Sigmoid colon (tissue), 4 donors: ENCODE results near the gene CYP26A1.

Experiments
- EP300 ChIP-seq, 4 donors: sonication (generic); formaldehyde crosslinking; IDR thresholded peaks; one replicate each; pipeline ENCODE4 v1.6.1; 2017; ENCODE audit warnings: antibody characterized with exemption in 4 of 4
- POLR2A ChIP-seq, 2 donors: fragments of 450-650 bp; IDR thresholded peaks; one replicate each; pipeline ENCODE4 v1.6.1; 2016; ENCODE audit warnings: antibody characterized with exemption in 2 of 2, mild to moderate bottlenecking in 2 of 2, moderate library complexity in 2 of 2
- POLR2AphosphoS5 ChIP-seq, 4 donors: sonication (generic); formaldehyde crosslinking; IDR thresholded peaks; one replicate each; pipeline ENCODE4 v1.6.1; 2017; ENCODE audit warnings: antibody characterized with exemption in 4 of 4
- TF ChIP-seq, protein P1 (sequence below), 4 experiments: fragments of 450-650 bp in 3 of 4; fragments of 200-600 bp in 1 of 4; IDR thresholded peaks; one replicate each; pipeline ENCODE4 v1.5.1; 2016 to 2019; ENCODE audit warnings: antibody characterized with exemption in 4 of 4, mild to moderate bottlenecking in 3 of 4, moderate library complexity in 2 of 4

DNA sequence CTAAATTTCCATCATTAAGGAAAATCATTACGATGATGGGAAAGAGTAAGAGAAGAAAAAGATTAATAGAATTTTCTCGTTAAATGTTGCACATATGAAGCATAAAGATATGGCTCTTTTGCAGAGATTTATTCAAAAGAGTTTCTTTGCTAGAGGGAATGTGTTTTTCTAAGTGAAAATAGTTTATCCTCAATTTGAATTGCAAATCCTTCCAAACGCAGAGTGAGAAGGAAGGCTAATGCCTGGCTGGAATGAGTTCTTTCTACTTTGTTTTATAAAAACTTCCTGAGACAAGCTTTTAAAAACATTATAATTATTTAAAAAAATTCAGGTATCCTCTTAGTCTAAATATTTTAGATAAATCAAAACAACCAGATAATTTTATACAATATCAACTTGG, 14.2 kb downstream of the CYP26A1 start:
- TF ChIP-seq, protein P1, sequence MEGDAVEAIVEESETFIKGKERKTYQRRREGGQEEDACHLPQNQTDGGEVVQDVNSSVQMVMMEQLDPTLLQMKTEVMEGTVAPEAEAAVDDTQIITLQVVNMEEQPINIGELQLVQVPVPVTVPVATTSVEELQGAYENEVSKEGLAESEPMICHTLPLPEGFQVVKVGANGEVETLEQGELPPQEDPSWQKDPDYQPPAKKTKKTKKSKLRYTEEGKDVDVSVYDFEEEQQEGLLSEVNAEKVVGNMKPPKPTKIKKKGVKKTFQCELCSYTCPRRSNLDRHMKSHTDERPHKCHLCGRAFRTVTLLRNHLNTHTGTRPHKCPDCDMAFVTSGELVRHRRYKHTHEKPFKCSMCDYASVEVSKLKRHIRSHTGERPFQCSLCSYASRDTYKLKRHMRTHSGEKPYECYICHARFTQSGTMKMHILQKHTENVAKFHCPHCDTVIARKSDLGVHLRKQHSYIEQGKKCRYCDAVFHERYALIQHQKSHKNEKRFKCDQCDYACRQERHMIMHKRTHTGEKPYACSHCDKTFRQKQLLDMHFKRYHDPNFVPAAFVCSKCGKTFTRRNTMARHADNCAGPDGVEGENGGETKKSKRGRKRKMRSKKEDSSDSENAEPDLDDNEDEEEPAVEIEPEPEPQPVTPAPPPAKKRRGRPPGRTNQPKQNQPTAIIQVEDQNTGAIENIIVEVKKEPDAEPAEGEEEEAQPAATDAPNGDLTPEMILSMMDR (IDR thresholded peaks at IDR 0.05): no peak
- TF ChIP-seq POLR2A (IDR thresholded peaks at IDR 0.05) (no peak), POLR2AphosphoS5 (IDR thresholded peaks at IDR 0.05) (no peak), EP300 (IDR thresholded peaks at IDR 0.05) (no peak)
